HG02798 (cell line): Measurements from ENCODE around the gene ITPRID2.

Source experiments
- ATAC-seq: cut with Tn5 transposase; IDR thresholded peaks from one replicate; pipeline ENCODE4 v1.9.1; 2021; ENCODE audit warnings: mild to moderate bottlenecking; ENCODE audit not compliant: unreplicated experiment, poor library complexity

The ITPRID2 gene

DNA sequence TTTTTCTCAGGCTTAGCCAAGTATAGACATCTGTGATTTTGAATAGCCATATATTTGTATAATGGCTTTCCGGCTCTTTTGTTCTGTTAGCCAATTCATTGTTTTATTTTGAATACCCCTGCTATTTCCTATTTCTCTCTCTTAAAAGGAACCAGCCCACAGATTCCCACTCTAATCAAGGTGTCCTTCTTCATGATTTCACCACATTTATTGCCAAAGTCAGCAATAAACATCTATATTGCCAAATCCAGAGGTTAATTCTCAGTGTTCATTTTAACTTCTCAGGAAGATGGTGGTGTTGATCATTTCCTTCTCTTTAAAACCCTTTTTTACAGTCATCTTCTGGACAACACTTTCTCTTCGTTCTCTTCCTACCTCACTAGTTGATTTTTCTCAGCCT lies 13.1 kb upstream of the ITPRID2 start:
- no peak for ATAC-seq

DNA sequence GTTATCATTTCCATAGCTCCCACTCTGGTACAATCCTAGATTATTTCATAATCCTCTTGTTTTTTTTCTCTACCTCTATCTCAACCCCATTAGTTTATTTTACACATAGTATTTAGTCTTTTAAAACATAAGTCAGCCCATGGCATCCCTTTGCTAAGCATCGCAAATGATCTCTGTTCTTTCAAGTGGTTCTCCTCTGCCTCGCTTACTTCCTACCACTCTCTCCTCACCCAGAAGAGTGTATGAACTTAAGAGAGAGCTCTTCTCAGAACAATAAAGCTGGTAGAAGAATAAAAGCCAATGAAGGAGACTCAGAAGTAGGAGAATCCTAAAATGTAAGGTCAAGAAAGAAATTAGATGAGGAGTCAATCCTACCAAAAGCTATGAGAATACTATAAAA lies 12.2 kb upstream of the ITPRID2 start:
- ATAC-seq = no peak

DNA sequence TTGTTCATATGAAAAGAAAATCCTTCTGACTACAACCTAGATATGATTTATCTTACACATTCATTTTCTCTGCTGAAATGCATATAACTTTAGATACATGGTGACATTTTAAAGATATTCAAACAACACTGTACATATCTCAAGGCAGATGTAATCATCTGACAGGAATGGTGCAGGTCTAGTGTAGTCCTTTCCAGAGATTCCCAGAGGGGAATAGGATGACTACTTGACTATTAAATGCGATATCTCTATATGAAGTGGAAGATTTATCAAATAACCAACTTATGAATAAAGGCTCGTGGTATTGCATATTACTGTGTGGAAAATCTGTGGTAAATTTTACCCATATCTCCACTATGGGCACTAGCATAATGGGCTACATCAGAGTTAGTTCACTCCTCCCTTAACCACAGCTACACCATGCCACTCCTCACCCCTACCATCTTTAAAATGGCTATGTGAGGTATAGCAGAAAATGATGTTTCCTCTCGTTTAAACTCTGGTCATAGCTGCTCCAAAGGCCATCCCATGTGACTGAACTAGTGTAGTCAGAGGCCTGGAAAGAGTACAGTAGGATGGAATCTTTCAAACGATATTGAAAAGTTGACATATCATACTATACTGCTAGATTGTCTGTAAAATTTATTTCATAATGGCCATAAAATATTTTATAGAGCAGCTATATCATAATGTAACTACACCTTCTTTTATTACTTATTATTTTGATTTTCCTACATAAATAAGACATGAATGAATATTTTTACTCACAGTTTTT lies 9.1 kb upstream of the ITPRID2 start:
- ATAC-seq = no peak

DNA sequence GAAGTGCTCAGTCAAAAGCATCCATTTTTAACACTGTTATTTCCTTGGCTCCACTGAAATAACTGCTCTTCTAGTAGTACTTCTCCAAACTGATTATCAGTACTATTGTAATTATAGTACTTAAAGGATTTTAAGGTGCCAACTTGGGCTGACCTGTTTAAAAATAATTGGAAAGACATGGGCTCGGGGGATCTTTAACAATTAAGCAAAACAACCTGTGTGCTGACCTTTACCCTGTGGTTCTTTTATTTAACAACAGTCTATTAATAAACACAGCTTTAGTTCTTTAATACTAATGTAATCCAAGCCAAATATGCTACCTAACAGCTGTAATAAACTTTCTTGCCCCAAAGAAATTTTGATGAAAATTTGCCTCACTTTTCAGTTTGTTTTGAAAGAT lies 6.9 kb upstream of the ITPRID2 start:
- ATAC-seq = no peak

DNA sequence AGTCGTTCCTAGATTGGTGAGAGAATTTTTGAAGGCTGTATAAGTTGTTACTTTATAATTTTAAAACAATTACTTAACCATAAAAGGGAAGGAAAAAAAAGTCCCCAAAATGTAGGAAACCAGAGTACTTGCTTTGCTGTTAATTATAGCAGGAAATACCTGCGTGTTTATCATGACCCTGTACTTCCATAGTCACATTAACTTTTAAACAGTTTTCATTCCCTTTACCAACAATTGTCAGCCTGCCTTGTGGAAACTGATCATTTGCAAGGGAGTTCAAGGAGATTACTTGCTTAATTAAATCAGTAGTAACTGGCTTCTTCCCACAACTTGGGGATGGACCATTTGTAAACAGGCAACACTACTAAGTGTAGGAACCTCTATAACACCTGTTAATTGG lies 6.4 kb upstream of the ITPRID2 start:
- ATAC-seq = no peak

DNA sequence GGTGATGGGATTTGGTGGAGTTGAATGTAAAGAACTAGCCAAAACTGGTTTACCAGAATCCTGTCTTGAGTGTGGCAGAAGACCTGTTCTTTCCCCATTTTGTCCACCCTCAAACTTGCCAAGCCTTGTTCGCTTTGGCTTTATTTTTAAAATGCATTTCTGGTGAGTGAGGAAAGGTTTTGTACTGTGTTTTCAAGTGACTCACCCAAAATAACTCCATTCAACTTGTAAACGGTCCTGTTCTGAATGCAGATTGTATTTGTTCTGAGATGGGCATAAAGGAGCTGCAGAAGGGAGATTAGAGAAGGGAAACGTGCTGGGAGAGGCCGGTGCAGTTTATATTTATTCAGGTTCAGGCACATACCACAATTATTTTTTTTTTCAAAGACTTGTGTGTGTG lies 5.3 kb upstream of the ITPRID2 start:
- no peak for ATAC-seq

DNA sequence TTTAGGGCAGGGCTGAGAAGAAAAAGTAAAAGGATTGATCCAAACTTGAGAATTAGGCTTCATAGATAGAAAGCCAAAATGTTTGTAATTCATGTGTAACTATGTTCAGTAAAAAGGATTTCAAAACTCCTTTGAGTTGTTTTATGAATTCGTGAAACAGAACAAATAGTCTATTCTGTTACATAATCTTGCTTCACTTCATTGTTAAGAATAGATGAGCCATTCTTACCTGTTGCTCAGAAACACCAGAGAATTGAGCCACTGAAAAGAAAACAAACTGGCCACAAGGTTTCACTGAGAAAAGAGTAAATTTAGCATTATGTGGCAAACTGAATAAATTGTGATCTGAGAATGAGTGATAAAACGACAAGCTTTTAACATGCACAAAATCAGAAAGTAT lies 4.5 kb upstream of the ITPRID2 start:
- ATAC-seq = no peak

DNA sequence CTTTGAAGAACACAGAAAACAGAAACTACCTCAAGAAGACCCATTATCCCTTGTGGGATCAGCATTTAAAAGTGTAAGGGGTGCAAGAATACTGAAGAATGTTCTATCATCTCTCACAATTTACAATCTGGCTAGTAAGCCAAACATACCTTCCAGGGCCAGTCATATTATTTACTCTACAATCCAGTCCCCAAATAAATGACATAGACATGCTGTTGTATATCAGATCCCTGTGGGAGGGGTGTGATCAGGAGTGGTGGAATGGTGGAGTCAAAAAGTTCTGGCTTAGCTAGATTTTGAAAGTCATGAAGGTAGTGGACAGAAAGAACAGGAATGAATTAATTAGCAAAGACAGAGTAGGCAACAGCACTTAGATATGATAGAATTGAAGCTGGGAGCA lies 1.8 kb upstream of the ITPRID2 start:
- no peak for ATAC-seq

DNA sequence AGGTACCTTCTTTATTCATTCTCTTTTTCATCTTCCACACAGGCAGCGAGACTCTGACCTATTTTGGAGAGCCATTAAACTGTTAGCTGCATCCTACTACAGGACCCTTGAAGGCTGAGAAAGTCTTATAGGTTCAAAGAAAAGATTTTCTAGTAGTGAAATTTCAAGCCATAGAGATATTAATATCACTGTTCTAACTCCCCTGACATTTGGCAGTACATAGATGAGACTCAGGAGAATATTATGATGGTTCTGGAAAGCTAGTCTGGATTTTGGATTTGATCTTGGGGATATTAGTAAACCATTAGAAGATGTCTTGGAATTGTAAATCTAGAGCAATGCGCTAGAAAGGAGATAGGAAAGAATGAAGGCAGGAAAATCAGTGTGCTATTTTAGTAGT lies 1.3 kb upstream of the ITPRID2 start:
- ATAC-seq = no peak

DNA sequence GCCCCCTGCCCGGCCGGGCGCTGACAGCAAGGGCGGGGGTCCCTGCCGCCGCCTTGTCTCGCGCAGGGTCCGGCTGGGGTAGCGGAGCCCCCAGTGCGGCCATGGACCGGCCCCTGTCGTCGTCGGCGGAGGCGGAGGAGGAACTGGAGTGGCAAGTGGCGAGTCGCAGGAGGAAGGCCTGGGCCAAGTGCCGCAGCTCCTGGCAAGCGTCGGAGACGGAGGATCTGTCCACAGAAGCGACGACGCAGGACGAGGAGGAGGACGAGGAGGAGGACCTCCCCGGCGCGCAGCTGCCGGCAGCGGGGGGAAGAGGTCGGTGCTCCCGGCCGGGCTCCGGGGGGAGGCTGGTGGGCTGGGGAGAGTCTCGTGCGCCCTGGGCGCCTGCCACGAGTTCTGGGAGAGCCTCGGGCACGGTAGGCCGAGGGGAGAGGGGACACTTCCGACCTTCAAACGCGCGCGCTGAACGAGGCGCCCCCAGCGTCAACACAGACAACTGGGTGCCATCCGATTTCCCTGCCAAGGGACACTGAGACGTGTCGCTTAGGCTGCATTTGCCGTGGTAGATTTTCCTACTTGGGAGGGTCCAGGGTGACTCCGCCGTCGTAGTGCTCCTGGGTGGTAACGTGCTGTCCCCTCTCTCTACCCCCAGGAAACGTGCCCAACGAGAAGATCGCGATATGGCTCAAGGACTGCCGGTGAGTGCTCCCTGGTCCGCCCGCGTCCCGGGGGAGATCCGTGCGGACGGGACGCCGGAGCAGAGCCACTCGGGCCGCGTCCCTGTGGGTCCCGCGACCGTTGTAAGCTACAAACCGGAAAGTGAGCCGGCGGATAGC lies 652 bp downstream of the ITPRID2 start:
- ATAC-seq = peak; percentile 50

DNA sequence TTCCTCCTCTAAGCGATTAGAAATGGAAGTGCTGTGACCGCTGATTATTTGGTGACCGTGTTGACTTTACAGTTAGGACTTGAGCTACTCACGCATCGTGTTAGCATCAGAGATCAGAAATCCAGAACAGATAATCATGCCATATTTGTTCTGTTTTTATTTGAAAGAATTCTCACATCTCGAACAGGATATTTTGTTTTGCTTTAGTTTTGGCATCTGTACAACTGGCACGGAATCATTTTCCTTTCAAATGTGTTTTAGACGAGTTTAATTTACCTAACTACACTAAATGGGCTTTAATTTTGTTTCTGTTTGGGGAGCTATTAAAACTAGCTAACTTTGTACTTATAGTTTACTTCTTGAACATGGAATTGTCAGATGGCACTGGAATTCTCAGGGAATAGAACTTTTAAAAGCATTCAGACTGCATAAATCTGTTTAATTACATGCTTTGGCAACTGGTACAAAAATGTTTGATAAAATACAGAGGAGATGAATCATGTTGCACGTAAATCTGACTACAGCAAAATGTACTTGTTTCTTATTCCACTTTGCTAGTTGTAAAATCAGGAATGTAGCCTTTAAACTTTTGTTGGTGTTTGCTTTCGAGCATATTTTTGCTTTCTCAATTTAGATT lies 1.4 kb downstream of the ITPRID2 start:
- ATAC-seq = no peak

DNA sequence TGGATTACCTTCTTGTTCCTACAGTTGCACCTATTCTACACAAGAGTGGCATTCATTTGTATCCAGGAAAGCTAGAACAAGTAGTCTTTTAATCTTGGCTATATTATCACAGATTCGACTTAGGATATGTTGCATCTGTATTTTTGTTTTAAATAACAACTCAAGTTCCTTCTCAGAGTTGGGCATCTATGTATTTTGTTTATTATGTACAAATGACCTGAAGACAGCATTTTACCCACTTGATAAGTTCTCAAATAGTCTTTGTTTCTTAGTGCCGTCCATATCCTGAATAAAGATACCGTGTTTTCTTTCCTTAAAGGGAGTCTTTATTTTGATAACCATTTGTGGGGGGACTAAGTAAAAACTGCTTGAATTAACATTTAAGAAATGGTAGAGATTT lies 2.9 kb downstream of the ITPRID2 start:
- no peak for ATAC-seq

DNA sequence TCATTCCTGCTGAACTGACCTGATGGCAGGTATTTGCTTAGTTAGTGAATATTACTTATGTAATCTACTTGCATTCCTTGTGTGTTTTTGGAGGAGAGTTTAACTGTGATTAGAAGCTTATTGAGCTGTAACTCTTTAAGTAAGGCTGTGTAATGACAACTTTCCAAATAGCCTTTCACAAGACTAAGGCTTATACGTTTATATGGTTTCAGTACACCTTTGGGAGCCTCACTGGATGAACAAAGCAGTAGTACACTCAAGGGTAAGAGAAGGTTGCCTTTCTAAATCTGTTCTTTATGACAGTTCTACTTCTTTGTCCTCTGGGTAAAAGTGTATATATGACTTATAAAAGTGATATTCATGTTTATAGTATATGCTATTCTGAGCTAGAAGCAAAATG lies 4.3 kb downstream of the ITPRID2 start:
- ATAC-seq = no peak

DNA sequence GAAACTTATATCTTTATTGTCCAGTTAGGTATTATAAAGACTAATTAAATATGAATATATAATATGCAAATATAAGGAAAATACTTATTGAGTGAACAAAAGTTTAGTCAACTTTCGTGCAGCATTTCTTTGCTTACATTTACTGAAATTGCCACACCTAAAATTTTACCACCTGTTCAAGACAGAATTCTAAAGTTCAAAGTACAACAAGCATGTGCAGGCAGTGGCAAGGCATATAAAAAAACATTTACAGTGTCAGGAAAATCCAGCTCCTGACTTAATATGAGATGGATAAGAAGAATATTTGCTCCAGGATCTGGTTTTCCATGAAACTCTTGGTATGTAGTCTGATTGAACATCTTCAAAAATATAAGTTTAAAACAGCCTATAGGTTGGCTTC lies 4.8 kb downstream of the ITPRID2 start:
- ATAC-seq = no peak

DNA sequence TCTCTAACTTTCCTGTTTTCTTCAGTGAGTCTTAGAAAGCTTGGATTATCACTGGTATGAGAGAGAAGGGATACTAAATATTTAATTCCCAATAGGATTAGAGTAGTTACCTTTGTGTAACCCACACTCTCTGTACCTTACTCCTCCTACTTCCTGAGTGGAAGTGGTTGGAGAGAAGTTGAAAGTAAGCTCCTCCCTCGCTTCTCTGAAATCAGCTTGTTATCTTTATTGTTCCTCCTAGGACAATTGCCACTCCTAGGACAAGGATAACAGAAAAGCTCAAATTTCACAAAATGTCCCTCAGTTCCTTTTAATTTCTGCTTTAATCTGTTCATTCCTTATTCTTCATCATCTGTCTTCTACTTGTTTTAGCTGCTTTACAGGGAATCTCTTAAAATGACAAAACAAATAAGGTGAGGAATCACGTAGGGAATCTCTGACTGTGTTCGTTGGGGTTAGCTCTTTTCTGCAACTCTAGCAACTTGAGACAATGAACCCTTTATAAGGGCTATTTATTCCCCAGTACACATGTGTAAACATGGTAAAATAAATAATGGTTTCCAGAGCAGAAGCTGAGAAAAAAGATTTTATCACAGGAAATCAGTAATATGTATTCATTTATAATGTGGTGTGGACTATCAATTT lies 8.6 kb downstream of the ITPRID2 start:
- no peak for ATAC-seq

DNA sequence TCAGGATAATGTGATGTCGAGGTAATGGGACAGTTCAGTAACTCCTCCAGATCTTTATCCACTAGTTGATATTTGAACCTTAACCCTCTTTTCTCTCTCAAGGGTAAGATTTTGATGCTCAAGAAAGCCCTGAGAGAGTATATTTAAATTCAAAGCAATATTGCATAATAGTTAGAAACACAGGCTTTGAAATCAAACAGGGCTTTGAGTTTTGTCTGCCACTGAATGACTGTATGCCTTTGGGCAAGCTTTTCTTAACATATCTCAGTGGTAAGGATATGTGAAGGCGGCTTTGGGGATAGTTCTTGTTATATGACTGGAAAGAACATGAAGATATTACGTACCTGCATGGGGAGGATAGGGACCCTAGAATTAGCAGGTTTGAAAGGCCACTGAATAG lies 11.1 kb downstream of the ITPRID2 start:
- ATAC-seq = no peak

DNA sequence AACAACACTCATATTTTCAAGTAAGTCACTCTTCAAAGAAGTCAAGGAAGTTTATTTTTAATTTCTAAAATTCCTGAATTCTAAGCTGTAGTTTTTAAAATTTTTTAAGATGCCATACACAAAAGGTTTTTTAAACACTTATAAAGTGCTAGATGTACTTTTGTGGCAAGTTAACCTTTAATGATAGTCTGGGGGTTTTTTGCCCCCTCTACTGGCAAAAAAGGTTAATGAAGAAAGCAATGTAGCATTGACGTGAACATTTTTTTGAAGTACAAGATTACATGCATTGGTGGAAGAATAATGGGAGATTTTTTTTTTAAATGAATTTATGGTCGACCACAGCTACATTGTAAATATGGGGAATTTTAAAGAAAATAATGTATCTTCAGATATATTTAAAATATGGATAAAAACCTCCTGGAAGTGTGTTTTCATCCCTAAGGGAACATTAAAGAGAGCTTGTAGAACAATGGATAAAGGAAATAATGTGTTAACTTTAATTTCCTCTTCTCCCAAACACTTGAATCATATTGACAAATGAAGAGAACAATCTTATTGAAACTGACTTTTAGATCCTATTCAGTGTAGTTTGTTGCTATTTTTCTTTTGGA lies 12.6 kb downstream of the ITPRID2 start:
- peak; percentile 45 for ATAC-seq

DNA sequence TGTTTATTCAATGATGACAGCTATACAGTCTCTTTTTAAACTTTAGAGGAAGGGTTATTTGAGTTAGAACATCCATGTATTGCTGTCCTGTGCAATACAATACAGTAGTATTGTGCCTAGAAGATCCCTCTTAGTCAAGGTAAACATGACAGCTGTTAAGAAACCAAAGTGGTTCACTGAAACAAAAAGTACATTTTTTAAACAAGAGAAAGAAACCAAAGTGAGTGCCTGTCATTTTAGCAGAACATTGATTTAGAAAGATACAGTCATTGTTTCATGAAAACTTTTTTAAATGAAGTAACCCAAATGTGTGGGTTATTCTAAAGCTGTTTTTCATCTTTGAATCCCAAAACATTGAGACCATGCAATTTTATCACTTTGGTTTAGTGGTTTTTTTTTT lies 15.5 kb downstream of the ITPRID2 start:
- ATAC-seq = peak; percentile 74

DNA sequence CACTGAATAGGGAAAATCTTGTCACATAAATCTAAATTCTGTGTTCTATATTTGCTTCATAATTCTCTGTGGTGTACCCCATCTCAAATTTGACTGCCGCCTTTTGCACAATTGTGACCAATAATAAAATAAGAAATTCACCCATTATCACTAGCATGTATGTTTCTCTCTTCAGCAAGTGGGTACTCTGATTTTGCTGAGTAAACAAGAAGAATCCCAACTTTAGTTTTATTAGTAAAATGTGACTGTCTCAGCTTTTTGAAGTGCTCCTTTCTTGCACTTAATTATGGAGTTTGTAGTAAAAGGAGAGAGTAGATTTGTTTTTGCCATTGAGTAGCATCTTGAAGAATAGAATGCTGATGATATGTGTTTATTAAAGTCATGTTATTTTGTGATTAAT lies 16.1 kb downstream of the ITPRID2 start:
- no peak for ATAC-seq

DNA sequence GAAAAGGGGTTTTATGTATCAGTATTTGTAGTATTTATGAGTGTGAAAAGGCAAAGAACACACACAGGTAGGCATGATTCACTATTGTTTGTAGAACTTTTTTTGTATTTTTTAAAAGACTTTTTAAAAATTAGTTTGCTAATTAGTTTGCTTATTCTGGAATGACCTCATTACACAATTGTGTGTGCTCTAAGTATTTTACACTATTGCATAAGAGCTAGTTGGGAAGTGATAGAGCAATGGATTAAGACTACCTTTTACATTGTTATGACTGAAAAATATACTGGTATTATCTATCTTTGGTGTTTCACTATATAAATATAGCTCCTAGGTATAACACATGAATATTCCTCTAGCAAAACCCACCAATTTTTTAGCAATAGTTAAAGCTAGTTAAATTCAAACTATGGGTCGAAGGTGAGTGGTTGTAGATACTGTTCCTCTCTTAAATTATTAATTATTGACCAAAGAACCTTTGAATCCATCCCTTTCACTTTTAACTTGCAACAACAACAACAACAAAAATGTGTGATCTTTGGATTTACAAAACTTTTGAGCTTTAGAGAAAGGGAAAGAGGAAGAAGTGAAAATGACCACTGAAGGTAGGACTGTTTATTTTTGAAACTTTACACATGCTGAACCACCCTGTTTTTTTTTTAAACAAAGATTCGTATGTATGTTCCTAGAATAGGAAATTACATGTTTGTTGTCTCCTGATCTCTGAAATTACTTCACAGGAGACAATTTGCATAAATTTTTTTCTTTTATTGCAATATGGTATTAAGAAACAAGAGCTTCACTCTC lies 18.7 kb downstream of the ITPRID2 start:
- no peak for ATAC-seq
